Trophoblast cell (in vitro differentiated cells and primary cell): Measurements from ENCODE around the gene PTPRM.
"Not testable (repeated sequence)": the region's sequence is repeated elsewhere in the genome, so short reads cannot be mapped to it uniquely, and the experiment has no call there.

ENCODE experiments used
- DNase-seq, 2 donors: peaks; one replicate each; pipeline ENCODE4 v3.0.0-alpha.2; 2016
- H2AFZ ChIP-seq: 2 replicates; pipeline ENCODE4 v1.6.1; 2013; ENCODE audit warnings: low read length, moderate library complexity, mild to moderate bottlenecking; ENCODE audit not compliant: insufficient read depth, poor library complexity
- H2AK5ac ChIP-seq: 2 replicates; pipeline ENCODE4 v1.6.1; 2013; ENCODE audit warnings: mild to moderate bottlenecking, low read length
- H2BK120ac ChIP-seq: 2 replicates; pipeline ENCODE4 v1.6.1; 2013; ENCODE audit warnings: low read length, mild to moderate bottlenecking, moderate library complexity; ENCODE audit not compliant: insufficient read depth, poor library complexity
- H2BK12ac ChIP-seq: 2 replicates; pipeline ENCODE4 v1.6.1; 2013; ENCODE audit warnings: mild to moderate bottlenecking, low read length, moderate library complexity
- H2BK5ac ChIP-seq: 2 replicates; pipeline ENCODE4 v1.6.1; 2013; ENCODE audit warnings: low read length, low read depth, moderate library complexity, mild to moderate bottlenecking; ENCODE audit not compliant: poor library complexity
- H3K14ac ChIP-seq: 2 replicates; pipeline ENCODE4 v1.6.1; 2013; ENCODE audit warnings: mild to moderate bottlenecking, low read length
- H3K18ac ChIP-seq: 2 replicates; pipeline ENCODE4 v1.6.1; 2013; ENCODE audit warnings: mild to moderate bottlenecking, low read length
- H3K23ac ChIP-seq: 2 replicates; pipeline ENCODE4 v1.6.1; 2013; ENCODE audit warnings: low read length
- H3K27ac ChIP-seq: 2 replicates; pipeline ENCODE4 v1.5.1; 2013; ENCODE audit warnings: low read depth, mild to moderate bottlenecking, inconsistent platforms, low read length, moderate library complexity
- H3K27me3 ChIP-seq: 2 replicates; pipeline ENCODE4 v1.6.1; 2013; ENCODE audit warnings: inconsistent platforms, mild to moderate bottlenecking, low read length, moderate library complexity; ENCODE audit not compliant: insufficient read depth
- H3K36me3 ChIP-seq, 2 experiments: 1 replicate in 1 of 2; 2 replicates in 1 of 2; pipeline ENCODE4 v1.6.1; 2013; ENCODE audit warnings: low read length in 2 of 2, mild to moderate bottlenecking in 2 of 2, moderate library complexity in 1 of 2; ENCODE audit not compliant: insufficient read depth in 2 of 2, control insufficient read depth in 1 of 2
- H3K4ac ChIP-seq: 2 replicates; pipeline ENCODE4 v1.6.1; 2013; ENCODE audit warnings: low read depth, mild to moderate bottlenecking, low read length, moderate library complexity
- H3K4me1 ChIP-seq, 2 experiments: 1 replicate in 1 of 2; 2 replicates in 1 of 2; pipeline ENCODE4 v1.6.1; 2013; ENCODE audit warnings: low read length in 2 of 2, mild to moderate bottlenecking in 2 of 2, moderate library complexity in 1 of 2; ENCODE audit not compliant: insufficient read depth in 2 of 2, control insufficient read depth in 1 of 2
- H3K4me2 ChIP-seq: 2 replicates; pipeline ENCODE4 v1.6.1; 2013; ENCODE audit warnings: inconsistent platforms, mild to moderate bottlenecking, low read length, moderate library complexity
- H3K4me3 ChIP-seq: 2 replicates; pipeline ENCODE4 v1.5.1; 2013; ENCODE audit warnings: mild to moderate bottlenecking, low read depth, low read length, inconsistent platforms
- H3K79me1 ChIP-seq: one replicate; pipeline ENCODE4 v1.6.1; 2013; ENCODE audit warnings: low read length
- H3K79me2 ChIP-seq: 2 replicates; pipeline ENCODE4 v1.6.1; 2013; ENCODE audit warnings: low read length, mild to moderate bottlenecking; ENCODE audit not compliant: control insufficient read depth, insufficient read depth, poor library complexity
- H3K9ac ChIP-seq: 2 replicates; pipeline ENCODE4 v1.6.1; 2013; ENCODE audit warnings: mild to moderate bottlenecking, low read length
- H3K9me3 ChIP-seq: 2 replicates; pipeline ENCODE4 v1.6.1; 2013; ENCODE audit warnings: low read depth, mild to moderate bottlenecking, control low read depth, inconsistent platforms, low read length; ENCODE audit not compliant: insufficient read depth
- H4K12ac ChIP-seq: 2 replicates; pipeline ENCODE4 v1.6.1; 2013; ENCODE audit warnings: low read depth, mild to moderate bottlenecking, low read length, moderate library complexity
- H4K8ac ChIP-seq: 2 replicates; pipeline ENCODE4 v1.6.1; 2013; ENCODE audit warnings: low read depth, mild to moderate bottlenecking, low read length, moderate library complexity
- H4K91ac ChIP-seq: one replicate; pipeline ENCODE4 v1.6.1; 2013; ENCODE audit warnings: low read depth, mild to moderate bottlenecking, low read length, moderate library complexity
- WGBS: extraction: QIAGEN DNeasy Blood & Tissue Kit; methylation state at CpG from one replicate; pipeline ENCODE4 v1.1.7; 2013; ENCODE audit warnings: missing lambda C conversion rate; ENCODE audit not compliant: insufficient read length, insufficient coverage; ENCODE audit errors: extremely low coverage; 5-methylcytosine and 5-hydroxymethylcytosine counted together

Gene PTPRM

GRCh38 chr18:8063152-8063551 is 496.0 kb downstream of the PTPRM start:
- not testable (repeated sequence) for H3K79me1 ChIP-seq

GRCh38 chr18:8063733-8064132 is 496.6 kb downstream of the PTPRM start:
- Histone ChIP-seq H3K9me3 (no peaks in the 10 kb centered on the region), H3K18ac (no peak overlapping the region), H2BK5ac (no peak overlapping the region), H3K14ac (no peak overlapping the region), H3K79me2 (no peaks in the 10 kb centered on the region), H3K4ac (no peak overlapping the region), H3K4me2 (no peak overlapping the region), H2BK12ac (no peak overlapping the region), H2AFZ (no peak overlapping the region), H3K9ac (no peak overlapping the region), H4K8ac (no peak overlapping the region), H3K36me3 (no peaks in the 10 kb centered on the region), H3K4me1 (no peaks in the 10 kb centered on the region), H3K27me3 (no peaks in the 10 kb centered on the region), H2AK5ac (no peak overlapping the region), H3K79me1 (no peaks in the 10 kb centered on the region), H4K91ac (no peak overlapping the region), H2BK120ac (no peak overlapping the region), H3K4me3 (no peak overlapping the region), H3K27ac (no peak overlapping the region), H3K23ac (no peak overlapping the region), H4K12ac (no peak overlapping the region)
- DNase-seq = peak in 1 of 2 donors; percentile 57

More at GRCh38 chr18:8063152-8063551, 496.0 kb downstream of the PTPRM start:
- H3K18ac ChIP-seq, H3K9ac ChIP-seq, H4K12ac ChIP-seq, H3K4ac ChIP-seq, H2BK5ac ChIP-seq, H3K9me3 ChIP-seq, H2AK5ac ChIP-seq, H3K79me2 ChIP-seq, H3K4me2 ChIP-seq, H3K4me1 ChIP-seq, H3K23ac ChIP-seq, H3K4me3 ChIP-seq, H4K91ac ChIP-seq, H3K27me3 ChIP-seq, H3K36me3 ChIP-seq, H3K27ac ChIP-seq, H2AFZ ChIP-seq, H2BK12ac ChIP-seq, H3K14ac ChIP-seq: not testable (repeated sequence)
- H2BK120ac ChIP-seq = peak overlapping the region; percentile 22
- H4K8ac ChIP-seq = peak overlapping the region; percentile 28
- no CpG with 5 or more reads among the region's 22 CpGs for WGBS
- peak in 1 of 2 donors; percentile 21 for DNase-seq

DNA sequence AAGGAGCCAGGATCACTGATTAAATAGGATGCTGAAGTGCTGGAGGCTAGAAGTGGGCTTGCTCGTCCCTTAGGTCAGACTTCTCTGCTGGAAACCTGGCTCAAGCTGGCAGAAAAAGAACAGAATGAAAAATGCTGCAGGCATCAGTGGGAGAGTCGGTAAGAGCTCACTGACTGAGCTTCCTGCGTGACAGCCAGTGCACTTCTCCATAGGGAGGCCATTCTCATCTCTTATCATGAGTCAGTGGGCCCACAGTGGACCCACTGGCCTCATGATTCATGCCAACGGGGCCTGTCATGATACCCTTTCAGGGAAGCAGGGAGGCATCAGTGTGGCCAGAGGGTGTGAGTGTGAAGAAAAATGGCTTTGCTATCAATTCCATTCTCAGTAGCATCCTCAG is 498.2 kb downstream of the PTPRM start:
- H3K9ac ChIP-seq = no peak overlapping the region
- H2BK12ac ChIP-seq = no peak overlapping the region
- no peak overlapping the region for H3K4me2 ChIP-seq
- no peak for DNase-seq
- no peak overlapping the region for H4K91ac ChIP-seq
- H3K14ac ChIP-seq = no peak overlapping the region
- H2AK5ac ChIP-seq = no peak overlapping the region
- no CpG with 5 or more reads among the region's 4 CpGs for WGBS
- no peaks in the 10 kb centered on the region for H3K79me2 ChIP-seq
- H3K4ac ChIP-seq = no peak overlapping the region
- H3K27me3 ChIP-seq = no peaks in the 10 kb centered on the region
- H3K4me3 ChIP-seq = no peak overlapping the region
- H3K36me3 ChIP-seq = peaks cover 0 to 2% of the 10 kb centered on the region in 2 experiments
- no peak overlapping the region for H4K12ac ChIP-seq
- H3K9me3 ChIP-seq = no peaks in the 10 kb centered on the region
- no peak overlapping the region for H3K18ac ChIP-seq
- H3K27ac ChIP-seq = no peak overlapping the region
- no peaks in the 10 kb centered on the region for H3K4me1 ChIP-seq
- H2BK5ac ChIP-seq = no peak overlapping the region
- H3K79me1 ChIP-seq = no peaks in the 10 kb centered on the region
- no peak overlapping the region for H2AFZ ChIP-seq
- H4K8ac ChIP-seq = no peak overlapping the region
- H3K23ac ChIP-seq = no peak overlapping the region
- no peak overlapping the region for H2BK120ac ChIP-seq

DNA sequence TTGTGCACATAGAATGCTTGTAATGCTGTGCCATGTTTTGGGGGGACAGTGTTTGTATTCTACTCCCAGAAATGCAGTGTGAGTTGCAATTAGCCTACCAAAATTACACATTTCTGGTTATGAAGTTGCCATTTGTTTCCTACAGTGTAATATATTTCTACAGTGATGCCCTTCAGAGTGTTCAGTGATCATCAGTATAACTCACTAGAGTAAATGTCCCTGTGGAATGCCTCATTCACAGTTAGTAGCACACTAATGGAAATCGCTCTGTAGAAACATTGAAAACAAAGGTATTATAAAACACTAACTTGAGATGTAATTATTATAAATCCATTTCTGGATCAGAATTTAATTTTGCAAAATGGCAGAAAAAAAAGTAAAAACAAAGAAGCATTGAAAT is 498.7 kb downstream of the PTPRM start:
- H3K36me3 ChIP-seq = peaks cover 0 to 2% of the 10 kb centered on the region in 2 experiments
- DNase-seq = no peak
- no peaks in the 10 kb centered on the region for H3K9me3 ChIP-seq
- no peaks in the 10 kb centered on the region for H3K79me1 ChIP-seq
- no peak overlapping the region for H3K4me2 ChIP-seq
- no peaks in the 10 kb centered on the region for H3K27me3 ChIP-seq
- H4K12ac ChIP-seq = no peak overlapping the region
- H2BK12ac ChIP-seq = no peak overlapping the region
- no peak overlapping the region for H2BK5ac ChIP-seq
- H3K4me1 ChIP-seq = no peaks in the 10 kb centered on the region
- no peaks in the 10 kb centered on the region for H3K79me2 ChIP-seq
- no peak overlapping the region for H2BK120ac ChIP-seq
- H3K9ac ChIP-seq = no peak overlapping the region
- no peak overlapping the region for H3K23ac ChIP-seq
- no peak overlapping the region for H4K8ac ChIP-seq
- WGBS = no CpG with 5 or more reads among the region's 1 CpG
- no peak overlapping the region for H3K4me3 ChIP-seq
- no peak overlapping the region for H3K27ac ChIP-seq
- H3K14ac ChIP-seq = no peak overlapping the region
- no peak overlapping the region for H4K91ac ChIP-seq
- H3K4ac ChIP-seq = no peak overlapping the region
- no peak overlapping the region for H2AFZ ChIP-seq
- no peak overlapping the region for H2AK5ac ChIP-seq
- no peak overlapping the region for H3K18ac ChIP-seq
